ENCODE results near the gene BLMH. TPM values are rescaled to one million over a fixed set of nuclear protein-coding genes. Genes with fewer than 3 reads are reported as not detected.

The BLMH gene, protein sequence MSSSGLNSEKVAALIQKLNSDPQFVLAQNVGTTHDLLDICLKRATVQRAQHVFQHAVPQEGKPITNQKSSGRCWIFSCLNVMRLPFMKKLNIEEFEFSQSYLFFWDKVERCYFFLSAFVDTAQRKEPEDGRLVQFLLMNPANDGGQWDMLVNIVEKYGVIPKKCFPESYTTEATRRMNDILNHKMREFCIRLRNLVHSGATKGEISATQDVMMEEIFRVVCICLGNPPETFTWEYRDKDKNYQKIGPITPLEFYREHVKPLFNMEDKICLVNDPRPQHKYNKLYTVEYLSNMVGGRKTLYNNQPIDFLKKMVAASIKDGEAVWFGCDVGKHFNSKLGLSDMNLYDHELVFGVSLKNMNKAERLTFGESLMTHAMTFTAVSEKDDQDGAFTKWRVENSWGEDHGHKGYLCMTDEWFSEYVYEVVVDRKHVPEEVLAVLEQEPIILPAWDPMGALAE
- 19.0 and 37.2 TPM in 2 replicates for total RNA-seq

DNA sequence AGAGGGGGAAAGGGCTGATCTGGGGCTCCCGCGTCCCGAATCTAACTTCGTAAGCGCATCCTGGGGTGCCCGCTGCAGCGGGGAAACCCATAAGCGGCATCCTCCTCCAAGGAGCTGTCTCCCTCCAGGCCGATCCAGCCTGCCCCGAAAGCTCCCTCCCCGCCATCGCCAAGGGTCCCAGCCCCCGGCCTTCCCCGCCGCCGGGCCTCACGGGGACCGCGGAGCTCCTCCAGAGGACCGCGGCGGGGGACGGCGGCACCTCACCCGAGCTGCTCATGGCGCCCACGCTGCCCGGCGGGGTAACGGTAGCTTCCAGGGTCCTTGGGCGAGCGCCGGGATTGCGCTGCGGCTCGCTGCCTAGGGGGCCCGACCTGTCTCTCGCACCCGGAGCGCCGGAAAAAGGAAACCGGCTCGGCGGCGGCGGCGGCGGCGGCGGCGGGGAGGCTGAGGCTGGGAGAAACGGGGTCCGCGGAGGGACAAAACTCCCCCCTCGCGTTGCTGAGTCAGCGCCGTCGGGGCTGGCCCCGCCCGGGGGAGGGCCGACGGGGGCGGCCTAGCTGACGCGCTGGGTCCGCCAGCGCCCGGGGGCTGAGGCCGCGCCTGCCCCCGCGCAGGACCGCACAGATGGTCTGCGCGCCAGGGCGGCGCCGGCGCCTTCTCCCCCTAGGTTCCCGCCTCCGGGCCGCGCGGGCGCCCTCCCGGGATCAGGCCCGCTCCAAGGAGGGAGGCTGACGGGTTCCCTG, at the start of gene BLMH:
TSS of gene BLMH (minus strand) at position 402 of the 743 bp plus-strand sequence. CDS start at position 277, 125 bp downstream.

DNA sequence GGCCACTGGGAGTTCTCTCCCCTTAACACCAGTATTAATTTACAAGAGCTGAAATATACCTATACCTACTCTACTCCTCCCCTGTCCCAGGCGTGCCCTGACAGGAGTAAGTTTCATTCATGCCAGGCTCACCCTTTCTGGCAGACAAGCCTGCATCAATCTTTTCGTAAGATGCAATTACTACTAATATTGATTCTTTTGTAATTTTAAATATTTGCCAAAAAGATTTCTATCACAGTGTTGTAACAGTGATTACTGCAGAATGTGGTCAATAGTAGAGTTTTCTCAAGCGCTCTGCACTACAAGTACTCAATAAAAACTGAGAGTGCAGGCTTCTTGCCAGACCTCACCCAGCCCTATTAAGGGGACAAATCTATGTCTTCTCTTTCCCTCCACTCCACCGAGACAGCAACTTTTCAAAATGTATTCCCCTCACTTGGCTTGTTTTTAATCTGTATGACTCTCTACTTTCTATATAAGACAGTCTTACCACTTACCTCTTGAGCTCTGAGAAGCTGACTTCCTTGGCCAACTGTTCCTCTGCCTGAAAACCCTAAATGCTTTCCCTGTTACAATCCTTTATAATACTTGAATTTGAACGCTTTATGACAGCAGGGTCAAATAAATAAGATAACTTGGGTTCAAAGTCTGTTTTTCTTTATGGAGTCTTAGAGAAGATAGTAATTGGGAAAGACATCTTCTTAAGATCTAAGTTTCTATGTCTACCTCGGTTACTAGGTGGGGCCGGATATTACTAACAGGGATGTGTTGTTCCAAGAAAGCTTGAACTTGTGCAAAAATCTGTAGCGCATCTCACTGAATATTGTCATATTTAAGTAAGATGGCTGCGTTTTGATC, 42.0 kb upstream of the BLMH start, which contains the start of gene TMIGD1:
TSS of gene TMIGD1 (minus strand) at position 555 of the 858 bp plus-strand sequence. CDS start 1,924 bp downstream, outside the sequence.

DNA sequence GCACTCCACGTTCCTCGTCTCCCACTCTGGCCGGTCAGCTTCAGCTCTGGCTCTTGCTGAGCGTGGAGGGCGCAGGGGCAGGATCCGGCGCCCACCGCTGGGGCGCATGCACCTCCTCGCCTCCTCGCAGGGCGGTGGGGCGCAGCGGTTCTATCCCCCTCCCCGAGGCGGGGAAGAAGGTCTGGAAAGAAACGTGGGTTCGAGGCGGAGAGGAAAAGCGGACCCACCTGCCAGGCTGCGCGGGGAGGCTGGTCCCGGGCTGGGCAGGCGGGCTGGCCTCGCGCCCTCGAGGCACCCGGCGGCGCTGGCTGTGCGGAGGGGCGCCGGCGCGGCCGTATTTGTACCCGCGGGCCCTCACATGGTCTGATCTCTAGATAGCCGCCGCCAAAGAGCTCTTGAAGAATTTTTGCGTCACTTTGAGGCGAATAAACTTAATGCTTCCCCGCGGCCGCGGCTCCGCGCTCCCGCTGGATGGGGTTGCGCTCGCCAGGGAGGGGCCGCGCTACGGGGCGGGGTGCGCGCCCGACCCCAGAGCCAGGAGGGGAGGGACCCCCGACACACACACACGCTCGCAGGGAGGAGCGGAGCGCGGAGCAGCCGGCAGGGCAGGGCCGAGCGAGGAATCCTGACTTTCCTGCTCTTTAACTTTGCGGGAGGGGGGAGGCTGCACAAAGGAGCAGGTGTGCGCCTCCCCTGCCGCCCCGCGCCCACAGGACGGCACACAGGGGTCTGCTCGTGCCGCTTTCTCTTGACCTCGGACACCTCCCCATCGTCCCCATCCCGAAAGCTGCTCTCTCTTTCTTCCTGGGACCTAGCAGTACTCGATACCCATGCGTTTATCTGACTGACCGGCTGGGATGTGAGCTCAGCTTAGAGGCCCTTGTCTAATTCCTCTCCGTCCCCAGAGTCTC, 56.1 kb downstream of the BLMH start, which contains the start of gene SLC6A4:
TSS of gene SLC6A4 (minus strand) at position 312 of the 911 bp plus-strand sequence. CDS start 13,739 bp downstream, outside the sequence.

Other genes with a start within 250 kb of the BLMH start
- gene NSRP1, start 175.1 kb downstream of the BLMH start, total RNA-seq = 4.1 and 15.2 TPM in 2 replicates
- gene SLC6A4, start 56.2 kb downstream of the BLMH start, total RNA-seq = 0.32 TPM in 1 of 2 replicates, not detected in the other
- not detected in 2 replicates for gene TMIGD1, start 42.1 kb upstream of the BLMH start, total RNA-seq
- 91.8 and 109 TPM in 2 replicates for gene CPD, start 87.0 kb upstream of the BLMH start, total RNA-seq
- gene GOSR1, start 185.5 kb upstream of the BLMH start, total RNA-seq = 20.5 and 21.9 TPM in 2 replicates